ENCODE data around the gene NTSR1. TPM values are rescaled to one million over a fixed set of nuclear protein-coding genes. Genes with fewer than 3 reads are reported as not detected.

NTSR1 gene
- total RNA-seq, 1 experiment from 2014 or later, result 44.1 TPM

GRCh38 chr20:62744741-62745191 is 36.1 kb downstream of the NTSR1 start:
- no TSS peak for BruUV-seq (replicated peaks)
- intact Hi-C loops (cut with micrococcal nuclease; ENCODE audit: unreplicated experiment), result no loop called here
- H3K4me3 ChIP-seq (ENCODE audit: low read depth in 2 of 2, low read length in 2 of 2), result no peak overlapping the region
- POLR2A ChIA-PET, result no interaction called here
- in situ Hi-C loops (cut with HindIII; ENCODE audit: low pct_unique_long_range_greater_than_20kb, low sequenced_read_pairs), result no loop called here
- TF ChIP-seq TCF7L2 (IDR thresholded peaks at IDR 0.05; ENCODE audit: low read depth, low read length) (no peak), REST (IDR thresholded peaks at IDR 0.05; ENCODE audit: insufficient read depth in 1 of 2, low read depth in 2 of 2, low read length in 1 of 2) (no peak), SIN3A (IDR thresholded peaks at IDR 0.05; ENCODE audit: borderline replicate concordance, insufficient read depth, low read depth, low read length) (no peak), POLR2AphosphoS5 (IDR thresholded peaks at IDR 0.05; ENCODE audit: low read depth, low read length) (no peak)
- TF ChIP-seq, protein P1, sequence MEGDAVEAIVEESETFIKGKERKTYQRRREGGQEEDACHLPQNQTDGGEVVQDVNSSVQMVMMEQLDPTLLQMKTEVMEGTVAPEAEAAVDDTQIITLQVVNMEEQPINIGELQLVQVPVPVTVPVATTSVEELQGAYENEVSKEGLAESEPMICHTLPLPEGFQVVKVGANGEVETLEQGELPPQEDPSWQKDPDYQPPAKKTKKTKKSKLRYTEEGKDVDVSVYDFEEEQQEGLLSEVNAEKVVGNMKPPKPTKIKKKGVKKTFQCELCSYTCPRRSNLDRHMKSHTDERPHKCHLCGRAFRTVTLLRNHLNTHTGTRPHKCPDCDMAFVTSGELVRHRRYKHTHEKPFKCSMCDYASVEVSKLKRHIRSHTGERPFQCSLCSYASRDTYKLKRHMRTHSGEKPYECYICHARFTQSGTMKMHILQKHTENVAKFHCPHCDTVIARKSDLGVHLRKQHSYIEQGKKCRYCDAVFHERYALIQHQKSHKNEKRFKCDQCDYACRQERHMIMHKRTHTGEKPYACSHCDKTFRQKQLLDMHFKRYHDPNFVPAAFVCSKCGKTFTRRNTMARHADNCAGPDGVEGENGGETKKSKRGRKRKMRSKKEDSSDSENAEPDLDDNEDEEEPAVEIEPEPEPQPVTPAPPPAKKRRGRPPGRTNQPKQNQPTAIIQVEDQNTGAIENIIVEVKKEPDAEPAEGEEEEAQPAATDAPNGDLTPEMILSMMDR (IDR thresholded peaks at IDR 0.05), result no peak
- no peak for ATAC-seq
- no peak for DNase-seq (ENCODE audit: low read depth, low spot score)
- H3K27ac ChIP-seq (ENCODE audit: low read length), result no peak overlapping the region
- H3K4me1 ChIP-seq (ENCODE audit: control insufficient read depth, insufficient read depth, low read length), result peaks cover 20% of the 10 kb centered on the region
- no peaks in the 10 kb centered on the region for H3K27me3 ChIP-seq (ENCODE audit: control insufficient read depth, insufficient read depth, low read length)
- CTCF ChIA-PET, result interaction anchor here (0.7 kb wide), 1 partner anchor 56 kb away, joined by 4 read pairs; no protein-coding TSS in a partner anchor
- no peaks in the 10 kb centered on the region; the same call in 1 of the 2 replicates for H3K36me3 ChIP-seq (ENCODE audit: control insufficient read depth, insufficient read depth, low read length)
- no peaks in the 10 kb centered on the region for H3K9me3 ChIP-seq (ENCODE audit: control insufficient read depth, insufficient read depth, low read depth, low read length)

DNA sequence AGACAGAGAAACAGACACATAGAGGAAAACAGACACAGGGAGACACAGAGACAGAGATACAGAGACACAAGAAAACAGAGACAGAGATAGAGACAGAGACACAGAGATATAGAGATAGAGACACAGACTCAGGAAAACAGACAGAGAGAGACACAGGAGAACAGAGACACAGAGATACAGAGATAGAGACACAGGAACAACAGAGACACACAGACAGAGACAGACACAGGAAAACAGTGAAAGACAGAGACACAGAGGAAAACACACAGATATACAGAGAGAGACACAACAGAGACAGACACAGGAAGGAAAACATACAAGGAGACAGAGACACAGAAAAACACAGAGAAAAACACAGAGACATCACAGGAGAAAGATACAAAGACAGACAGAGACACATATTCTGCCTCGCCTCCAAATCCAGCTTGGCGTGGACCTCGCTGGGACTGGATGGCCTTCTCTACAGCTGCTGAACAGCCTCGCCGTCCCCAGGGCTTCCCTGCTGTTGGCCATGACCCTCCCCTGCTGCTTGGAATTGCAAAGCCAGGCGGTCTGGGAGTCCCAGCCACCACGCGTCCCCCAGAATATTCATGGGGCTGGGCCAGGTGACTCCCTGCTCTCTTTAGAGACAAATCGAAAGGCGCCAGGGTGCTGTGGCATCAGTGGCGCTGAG is 36.8 kb downstream of the NTSR1 start:
- H3K36me3 ChIP-seq (ENCODE audit: control insufficient read depth, insufficient read depth, low read length), result no peaks in the 10 kb centered on the region; the same call in 1 of the 2 replicates
- no TSS peak for BruUV-seq (replicated peaks)
- intact Hi-C loops (cut with micrococcal nuclease; ENCODE audit: unreplicated experiment), result no loop called here
- no peak overlapping the region for H3K27ac ChIP-seq (ENCODE audit: low read length)
- in situ Hi-C loops (cut with HindIII; ENCODE audit: low pct_unique_long_range_greater_than_20kb, low sequenced_read_pairs), result no loop called here
- H3K4me1 ChIP-seq (ENCODE audit: control insufficient read depth, insufficient read depth, low read length), result peaks cover 14% of the 10 kb centered on the region
- H3K27me3 ChIP-seq (ENCODE audit: control insufficient read depth, insufficient read depth, low read length), result no peaks in the 10 kb centered on the region
- ATAC-seq, result no peak
- ChIA-PET CTCF (interaction anchor here (0.6 kb wide), 1 partner anchor 77 kb away, joined by 16 read pairs; no protein-coding TSS in a partner anchor), POLR2A (no interaction called here)
- TF ChIP-seq REST (IDR thresholded peaks at IDR 0.05; ENCODE audit: insufficient read depth in 1 of 2, low read depth in 2 of 2, low read length in 1 of 2) (no peak), POLR2AphosphoS5 (IDR thresholded peaks at IDR 0.05; ENCODE audit: low read depth, low read length) (no peak), SIN3A (IDR thresholded peaks at IDR 0.05; ENCODE audit: borderline replicate concordance, insufficient read depth, low read depth, low read length) (no peak), TCF7L2 (IDR thresholded peaks at IDR 0.05; ENCODE audit: low read depth, low read length) (no peak)
- TF ChIP-seq, protein P1 (IDR thresholded peaks at IDR 0.05), result no peak
- DNase-seq (ENCODE audit: low read depth, low spot score), result no peak
- H3K4me3 ChIP-seq (ENCODE audit: low read depth in 2 of 2, low read length in 2 of 2), result no peak overlapping the region
- H3K9me3 ChIP-seq (ENCODE audit: control insufficient read depth, insufficient read depth, low read depth, low read length), result no peaks in the 10 kb centered on the region

Data from Panc1 (cell line).